Mesothelial cell of epicardium (in vitro differentiated cells): ENCODE measurements around the gene HNRNPU. TPM values are rescaled to one million over a fixed set of nuclear protein-coding genes. Genes with fewer than 3 reads are reported as not detected.

Experiments used
- DNase-seq, 2 experiments: peaks; one replicate each; pipeline ENCODE4 v3.0.0; 2021; ENCODE audit warnings: low spot score in 2 of 2; ENCODE audit not compliant: unreplicated experiment in 2 of 2
- H3K27ac Mint-ChIP-seq: 2 replicates; pipeline ENCODE4 v1.8.0; 2021; ENCODE audit warnings: mixed read lengths
- H3K27me3 Mint-ChIP-seq: 2 replicates; pipeline ENCODE4 v1.8.0; 2021; ENCODE audit warnings: low read depth, mixed read lengths
- H3K36me3 Mint-ChIP-seq: 2 replicates; pipeline ENCODE4 v1.8.0; 2021; ENCODE audit warnings: mixed read lengths
- H3K4me1 Mint-ChIP-seq: 2 replicates; pipeline ENCODE4 v1.8.0; 2021; ENCODE audit warnings: mixed read lengths
- H3K4me3 Mint-ChIP-seq: 2 replicates; pipeline ENCODE4 v1.8.0; 2021; ENCODE audit warnings: mild to moderate bottlenecking, moderate library complexity, mixed read lengths
- H3K9me3 Mint-ChIP-seq: 2 replicates; pipeline ENCODE4 v1.8.0; 2021; ENCODE audit warnings: mixed read lengths
- total RNA-seq: library from RNA; stranded (reverse); gene quantifications from 3 replicates; pipeline ENCODE4 v1.2.1, GENCODE V29; 2021
- TF ChIP-seq, protein P1 (sequence below): fragments of 200-600 bp; sonication (generic); IDR thresholded peaks from one replicate; pipeline ENCODE4 v1.5.0; 2021; ENCODE audit warnings: antibody characterized with exemption; ENCODE audit not compliant: unreplicated experiment

HNRNPU gene
- total RNA-seq, 1 donor from 2014 or later, result 424 TPM

DNA sequence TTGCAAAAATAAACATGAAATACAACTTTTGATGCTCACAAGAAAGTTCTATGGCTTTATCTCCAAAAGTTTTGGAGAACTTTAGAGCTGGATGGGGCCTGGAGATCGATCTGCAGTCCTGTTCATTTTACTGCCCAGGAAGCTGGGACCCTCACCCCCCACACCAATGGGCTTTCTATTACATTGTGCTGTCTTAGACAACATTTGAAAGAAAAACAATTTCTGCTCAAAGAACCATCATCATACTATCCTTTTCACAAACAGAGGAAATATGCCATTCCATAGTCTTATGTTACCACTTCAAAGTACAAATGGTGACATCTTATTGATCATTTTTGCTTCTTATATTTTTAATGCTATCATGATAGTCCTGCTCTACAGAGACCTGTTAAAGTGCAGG is 2.0 kb upstream of the HNRNPU start:
- peaks cover 30% of the 10 kb centered on the region for H3K4me1 Mint-ChIP-seq
- H3K4me3 Mint-ChIP-seq, result no peak overlapping the region
- peak overlapping the region; percentile 98 for H3K27ac Mint-ChIP-seq
- H3K36me3 Mint-ChIP-seq, result peaks cover 3% of the 10 kb centered on the region
- DNase-seq, result no peak
- no peaks in the 10 kb centered on the region for H3K9me3 Mint-ChIP-seq
- TF ChIP-seq, protein P1, sequence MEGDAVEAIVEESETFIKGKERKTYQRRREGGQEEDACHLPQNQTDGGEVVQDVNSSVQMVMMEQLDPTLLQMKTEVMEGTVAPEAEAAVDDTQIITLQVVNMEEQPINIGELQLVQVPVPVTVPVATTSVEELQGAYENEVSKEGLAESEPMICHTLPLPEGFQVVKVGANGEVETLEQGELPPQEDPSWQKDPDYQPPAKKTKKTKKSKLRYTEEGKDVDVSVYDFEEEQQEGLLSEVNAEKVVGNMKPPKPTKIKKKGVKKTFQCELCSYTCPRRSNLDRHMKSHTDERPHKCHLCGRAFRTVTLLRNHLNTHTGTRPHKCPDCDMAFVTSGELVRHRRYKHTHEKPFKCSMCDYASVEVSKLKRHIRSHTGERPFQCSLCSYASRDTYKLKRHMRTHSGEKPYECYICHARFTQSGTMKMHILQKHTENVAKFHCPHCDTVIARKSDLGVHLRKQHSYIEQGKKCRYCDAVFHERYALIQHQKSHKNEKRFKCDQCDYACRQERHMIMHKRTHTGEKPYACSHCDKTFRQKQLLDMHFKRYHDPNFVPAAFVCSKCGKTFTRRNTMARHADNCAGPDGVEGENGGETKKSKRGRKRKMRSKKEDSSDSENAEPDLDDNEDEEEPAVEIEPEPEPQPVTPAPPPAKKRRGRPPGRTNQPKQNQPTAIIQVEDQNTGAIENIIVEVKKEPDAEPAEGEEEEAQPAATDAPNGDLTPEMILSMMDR, result no peak
- H3K27me3 Mint-ChIP-seq, result no peaks in the 10 kb centered on the region

DNA sequence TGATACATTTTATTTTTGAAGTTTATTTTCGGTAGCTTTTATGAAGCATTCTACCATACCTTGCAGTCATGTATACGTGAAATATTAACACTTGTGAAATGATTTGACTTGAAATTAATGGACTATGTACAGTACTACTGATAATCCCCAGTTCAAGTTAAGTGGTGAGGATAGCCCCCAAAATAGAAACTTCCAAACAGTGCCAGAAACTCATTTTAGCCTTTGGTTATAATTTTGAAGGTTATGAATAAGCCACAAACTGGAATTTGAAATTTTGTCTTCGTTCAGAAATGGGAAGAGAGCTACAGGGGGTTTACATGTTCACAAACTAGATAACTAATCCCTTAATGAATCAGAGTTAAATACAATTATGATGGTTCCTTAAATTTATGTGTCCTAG is 1.5 kb upstream of the HNRNPU start:
- TF ChIP-seq, protein P1, result no peak
- Mint-ChIP-seq H3K4me3 (peak overlapping the region; percentile 92), H3K4me1 (peaks cover 35% of the 10 kb centered on the region), H3K27me3 (no peaks in the 10 kb centered on the region), H3K36me3 (peaks cover 5% of the 10 kb centered on the region), H3K27ac (peak overlapping the region; percentile 98), H3K9me3 (no peaks in the 10 kb centered on the region)
- DNase-seq, result no peak

DNA sequence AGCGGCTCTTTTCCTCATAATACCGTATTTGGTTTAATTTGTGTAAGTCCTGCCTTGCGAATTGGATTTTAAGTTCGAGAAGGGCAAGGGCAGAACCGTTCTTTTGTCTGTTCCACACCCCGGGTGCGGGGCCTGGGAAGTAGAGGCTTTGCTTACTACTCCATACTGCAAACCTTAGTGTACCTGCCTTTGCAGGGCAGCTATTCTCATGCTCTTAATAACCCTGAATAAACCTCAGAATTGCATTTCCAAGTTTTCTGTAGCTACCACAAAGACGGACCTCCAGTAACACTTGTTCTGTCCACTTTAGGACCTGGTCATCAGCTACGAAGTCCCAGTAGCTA is 657 bp upstream of the HNRNPU start:
- H3K27ac Mint-ChIP-seq, result peak overlapping the region; percentile 98
- DNase-seq, result peak in 1 of 2 experiments; percentile 47

DNA sequence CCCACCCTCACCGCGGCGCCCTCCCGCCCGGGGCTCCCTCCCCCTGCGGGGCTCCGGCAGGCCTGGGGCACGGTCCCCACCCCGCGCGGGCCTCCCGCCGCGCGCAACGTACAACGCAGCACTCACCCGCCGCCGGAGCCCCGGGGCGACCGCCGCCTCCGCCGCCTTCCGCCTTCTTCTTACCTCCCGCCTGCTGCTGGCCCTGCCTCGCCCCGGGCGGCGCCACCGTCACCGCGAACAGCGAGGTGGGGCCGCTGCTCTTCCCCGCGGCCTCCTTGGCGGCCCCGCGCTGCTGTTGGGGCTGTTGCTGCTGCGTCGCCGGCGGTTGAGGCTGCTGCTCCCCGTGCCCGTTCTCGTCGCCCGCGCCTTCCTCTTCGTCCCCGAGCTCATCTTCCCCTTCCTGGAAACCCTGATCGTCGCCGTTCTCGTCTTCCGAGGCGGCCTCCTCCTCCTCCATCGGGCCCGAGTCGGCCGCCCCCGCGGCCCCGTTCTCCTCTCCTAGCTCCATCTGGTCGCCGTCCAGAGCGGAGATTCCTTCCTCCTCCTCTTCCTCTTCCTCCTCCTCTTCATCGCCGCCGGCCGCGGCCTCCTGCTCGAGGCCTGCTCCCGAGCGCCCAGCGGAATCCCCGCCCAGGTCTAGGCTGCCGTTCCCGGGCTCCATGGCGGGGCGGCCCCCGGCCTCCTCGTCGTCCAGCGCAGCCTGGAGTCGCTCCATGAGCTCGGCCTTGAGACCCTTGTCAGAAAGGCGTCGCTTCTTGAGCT is 671 bp downstream of the HNRNPU start:
- Mint-ChIP-seq H3K4me1 (peaks cover 51% of the 10 kb centered on the region), H3K4me3 (peak overlapping the region; percentile 92), H3K27me3 (no peaks in the 10 kb centered on the region), H3K27ac (peak overlapping the region; percentile 98), H3K36me3 (peaks cover 16% of the 10 kb centered on the region), H3K9me3 (no peaks in the 10 kb centered on the region)
- TF ChIP-seq, protein P1, result no peak
- peak; percentile 25 to 53 for DNase-seq

More for the DNA sequence above, 657 bp upstream of the HNRNPU start:
- TF ChIP-seq, protein P1, result no peak
- peaks cover 43% of the 10 kb centered on the region for H3K4me1 Mint-ChIP-seq
- peaks cover 10% of the 10 kb centered on the region for H3K36me3 Mint-ChIP-seq
- H3K4me3 Mint-ChIP-seq, result peak overlapping the region; percentile 92
- H3K9me3 Mint-ChIP-seq, result no peaks in the 10 kb centered on the region
- H3K27me3 Mint-ChIP-seq, result no peaks in the 10 kb centered on the region

DNA sequence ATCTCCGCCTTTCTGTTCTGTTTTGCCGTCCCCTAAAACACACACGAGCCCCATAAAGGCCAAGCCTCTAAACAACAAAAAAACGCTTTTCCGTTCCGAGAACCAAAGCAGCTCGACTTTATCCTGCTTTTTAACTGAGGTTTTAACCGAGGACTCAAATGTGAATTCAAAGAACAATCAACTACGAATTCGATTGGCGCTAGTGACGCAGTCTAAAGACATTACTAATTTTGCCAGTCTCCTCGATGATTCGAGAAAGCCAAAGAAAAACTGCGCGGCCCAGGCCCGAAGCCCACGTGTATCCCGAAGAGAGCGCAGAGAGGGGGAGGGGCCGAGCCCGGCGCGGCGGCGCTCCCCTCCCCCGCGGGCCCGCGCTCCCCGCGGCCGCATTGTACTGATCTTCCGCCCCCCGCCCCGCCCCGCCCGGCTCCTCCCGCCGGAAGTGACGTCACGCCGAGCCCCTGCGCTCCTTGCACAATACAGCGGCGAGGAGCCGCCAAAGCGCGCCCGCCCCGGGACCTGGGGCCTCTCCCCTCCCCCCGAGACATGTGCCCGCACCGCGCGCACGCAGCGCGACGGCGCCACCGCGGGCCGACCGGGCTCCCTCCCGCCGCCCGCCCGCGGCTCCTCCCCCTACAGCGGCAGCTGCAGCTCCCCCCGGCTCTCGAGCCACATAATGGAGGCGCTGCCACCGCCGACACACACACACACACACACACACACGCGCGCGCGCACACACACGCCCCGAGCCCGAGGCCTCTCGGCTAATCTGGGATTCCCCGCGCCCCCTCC is 1.4 kb downstream of the HNRNPU start:
- DNase-seq, result peak; percentile 94 to 97
- peaks cover 54% of the 10 kb centered on the region for H3K4me1 Mint-ChIP-seq
- H3K27me3 Mint-ChIP-seq, result no peaks in the 10 kb centered on the region
- peak overlapping the region; percentile 86 for H3K4me3 Mint-ChIP-seq
- H3K36me3 Mint-ChIP-seq, result peaks cover 22% of the 10 kb centered on the region
- H3K27ac Mint-ChIP-seq, result peak overlapping the region; percentile 99
- TF ChIP-seq, protein P1, result no peak
- H3K9me3 Mint-ChIP-seq, result no peaks in the 10 kb centered on the region
